ENCODE data around the gene GPR143.
"Not testable (repeated sequence)": the region's sequence is repeated elsewhere in the genome, so short reads cannot be mapped to it uniquely, and the experiment has no call there.

GPR143 gene

DNA sequence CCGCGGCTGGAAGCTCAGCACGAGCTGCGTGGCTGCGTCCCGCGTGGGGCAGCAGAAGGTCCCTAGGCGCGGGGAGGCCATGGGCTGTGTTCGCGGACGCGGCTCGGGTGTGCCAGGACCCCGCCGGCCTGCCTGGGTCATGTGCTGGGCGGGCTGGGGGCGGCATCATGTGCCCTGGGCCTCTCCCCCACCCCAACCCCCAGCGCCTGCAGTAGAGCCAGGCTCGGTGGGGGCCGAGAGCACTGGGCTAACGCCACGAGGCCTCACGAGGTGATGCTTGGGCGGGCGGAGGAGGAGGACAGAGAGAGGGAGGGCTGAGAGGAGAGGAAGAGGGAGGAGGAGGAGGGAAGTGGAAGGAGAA lies at the start of gene GPR143:
TSS of gene GPR143 (minus strand) at position 111 of the 361 bp plus-strand sequence. CDS start at position 81, 30 bp downstream.
- DNase-seq: peak in 12 of 56 donors; percentile 0 to 41 (median 4)

DNA sequence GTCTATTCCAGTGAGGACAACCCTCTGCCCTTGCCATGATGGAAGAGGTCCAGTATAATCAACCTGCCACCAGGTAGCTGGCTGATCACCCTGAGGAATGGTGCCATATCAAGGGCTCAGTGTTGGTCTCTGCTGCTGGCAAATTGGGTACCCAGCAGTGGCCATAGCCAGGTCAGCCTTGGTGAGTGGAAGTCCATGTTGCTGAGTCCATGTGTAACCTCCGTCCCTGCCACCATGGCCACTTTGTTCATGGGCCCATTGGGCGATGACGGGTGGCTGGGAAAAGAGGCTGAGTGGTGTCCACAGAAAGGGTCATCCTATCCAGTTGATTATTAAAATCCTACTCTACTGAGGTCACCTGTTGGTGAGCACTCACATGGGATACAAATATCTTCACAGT lies 45.4 kb upstream of the GPR143 start:
- not testable (repeated sequence) for DNase-seq

DNA sequence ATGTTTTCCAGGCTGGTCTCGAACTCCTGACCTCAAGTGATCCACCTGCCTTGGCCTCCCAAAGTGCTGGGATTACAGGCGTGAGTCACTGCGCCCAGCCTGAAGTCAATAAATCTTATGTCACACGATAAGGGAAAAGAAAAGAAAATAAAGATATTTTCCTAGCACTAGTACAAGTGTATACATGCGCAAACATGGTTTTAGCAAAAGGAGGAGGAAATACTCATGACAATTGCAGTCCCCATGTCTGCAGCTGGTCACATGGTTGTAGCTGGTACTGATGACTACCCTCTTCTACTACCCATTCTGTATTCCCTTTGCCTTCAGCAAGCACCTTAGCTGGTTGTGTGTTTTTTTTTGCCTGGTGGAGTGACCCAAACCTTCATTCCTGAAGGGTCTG lies 44.2 kb upstream of the GPR143 start:
- not testable (repeated sequence) for DNase-seq

DNA sequence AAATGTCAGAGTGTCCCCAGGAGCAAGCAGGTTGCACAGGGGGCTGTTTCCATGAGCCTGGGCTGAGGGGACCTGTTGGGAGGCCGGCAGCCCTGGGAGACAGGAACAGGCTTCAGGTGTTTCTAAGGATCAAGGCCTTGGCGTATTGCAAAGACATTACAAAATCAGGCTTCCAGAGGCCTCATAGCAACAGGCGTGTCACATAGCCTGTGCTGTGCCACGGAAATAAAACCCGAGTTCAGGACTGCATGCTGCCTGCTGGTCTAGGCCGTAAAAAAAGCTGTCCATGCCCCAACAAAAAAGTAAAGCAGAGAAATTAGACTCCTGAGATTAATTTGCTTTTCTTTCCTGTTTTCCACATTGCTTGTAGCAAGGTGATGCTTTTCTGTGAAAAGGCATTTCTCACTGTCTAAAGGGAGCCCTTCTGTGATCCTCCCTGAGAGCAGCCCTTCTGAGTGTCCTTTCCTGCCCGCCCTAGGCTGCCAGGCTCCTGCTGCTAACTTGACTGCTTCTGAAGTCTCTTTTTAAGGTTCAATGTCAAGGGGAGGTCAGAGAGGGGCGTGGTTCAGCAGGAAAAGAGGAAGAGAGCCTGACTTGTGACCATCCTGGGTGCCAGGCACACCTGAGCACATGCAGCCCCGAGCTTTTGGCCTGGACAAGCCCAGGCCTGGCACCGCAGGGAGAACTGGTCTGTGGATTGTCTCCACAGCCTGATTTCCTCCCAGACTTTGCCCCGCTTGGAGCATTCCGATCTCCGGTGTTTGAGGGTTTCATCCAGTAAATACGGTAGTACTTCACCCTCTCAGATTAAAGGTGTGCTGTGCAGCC lies 41.9 kb upstream of the GPR143 start:
- DNase-seq: no peak

DNA sequence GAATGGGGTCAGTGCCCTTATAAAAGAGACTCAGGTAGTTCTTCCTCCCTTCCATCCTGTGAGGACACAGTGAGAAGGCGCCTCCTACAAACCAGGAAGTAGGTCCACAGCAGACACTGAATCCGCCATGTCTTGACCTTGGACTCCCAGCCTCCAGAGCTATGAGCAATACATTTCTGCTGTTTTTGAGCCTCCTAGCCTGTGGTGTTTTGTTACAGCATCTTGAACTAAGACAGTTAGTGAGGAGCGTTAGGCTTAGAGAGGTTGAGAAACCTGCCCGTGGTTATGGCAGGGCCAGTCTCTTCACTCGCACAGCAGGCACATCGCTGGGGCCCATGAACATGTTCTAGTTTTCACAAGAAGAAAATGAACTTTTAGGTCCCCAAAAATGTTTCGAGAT lies 40.3 kb upstream of the GPR143 start:
- no peak for DNase-seq

DNA sequence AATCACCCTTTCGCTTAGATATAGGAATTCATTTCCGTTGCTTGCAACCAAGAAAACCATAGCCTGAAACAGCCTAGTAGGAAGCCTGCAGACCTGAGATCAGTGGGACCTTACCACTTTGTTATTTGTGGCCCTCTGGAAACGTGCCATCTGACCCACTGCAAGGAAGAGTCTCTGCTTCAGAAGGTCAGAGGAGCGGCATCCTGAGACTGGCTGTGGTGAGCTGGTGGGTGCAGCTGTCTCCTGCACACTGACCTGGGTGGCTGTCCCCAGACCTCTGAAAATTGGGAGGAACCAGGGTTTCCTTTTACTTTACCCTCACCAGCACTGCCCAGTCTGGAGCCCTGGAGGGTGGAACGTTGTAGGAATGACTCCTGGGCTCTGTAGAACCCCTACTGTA lies 38.8 kb upstream of the GPR143 start:
- no peak for DNase-seq

DNA sequence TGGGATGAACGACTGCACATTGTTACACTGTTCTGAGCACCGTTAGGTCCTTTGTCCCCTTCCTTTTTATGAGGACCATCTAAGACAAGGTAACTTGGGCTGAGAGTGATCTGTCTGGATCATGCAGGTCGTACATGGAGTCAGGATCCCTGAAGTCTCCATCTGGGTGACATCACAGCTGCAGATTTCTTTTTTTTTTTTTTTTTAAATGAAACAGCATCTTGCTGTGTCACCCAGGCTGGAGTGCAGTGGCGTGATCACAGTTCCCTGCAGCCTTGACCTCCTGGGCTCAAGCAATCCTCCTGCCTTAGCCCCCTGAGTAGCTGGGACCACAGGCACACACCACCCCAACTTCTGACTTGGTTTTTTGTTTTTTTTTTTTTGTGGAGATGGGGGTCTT lies 37.1 kb upstream of the GPR143 start:
- DNase-seq: no peak

DNA sequence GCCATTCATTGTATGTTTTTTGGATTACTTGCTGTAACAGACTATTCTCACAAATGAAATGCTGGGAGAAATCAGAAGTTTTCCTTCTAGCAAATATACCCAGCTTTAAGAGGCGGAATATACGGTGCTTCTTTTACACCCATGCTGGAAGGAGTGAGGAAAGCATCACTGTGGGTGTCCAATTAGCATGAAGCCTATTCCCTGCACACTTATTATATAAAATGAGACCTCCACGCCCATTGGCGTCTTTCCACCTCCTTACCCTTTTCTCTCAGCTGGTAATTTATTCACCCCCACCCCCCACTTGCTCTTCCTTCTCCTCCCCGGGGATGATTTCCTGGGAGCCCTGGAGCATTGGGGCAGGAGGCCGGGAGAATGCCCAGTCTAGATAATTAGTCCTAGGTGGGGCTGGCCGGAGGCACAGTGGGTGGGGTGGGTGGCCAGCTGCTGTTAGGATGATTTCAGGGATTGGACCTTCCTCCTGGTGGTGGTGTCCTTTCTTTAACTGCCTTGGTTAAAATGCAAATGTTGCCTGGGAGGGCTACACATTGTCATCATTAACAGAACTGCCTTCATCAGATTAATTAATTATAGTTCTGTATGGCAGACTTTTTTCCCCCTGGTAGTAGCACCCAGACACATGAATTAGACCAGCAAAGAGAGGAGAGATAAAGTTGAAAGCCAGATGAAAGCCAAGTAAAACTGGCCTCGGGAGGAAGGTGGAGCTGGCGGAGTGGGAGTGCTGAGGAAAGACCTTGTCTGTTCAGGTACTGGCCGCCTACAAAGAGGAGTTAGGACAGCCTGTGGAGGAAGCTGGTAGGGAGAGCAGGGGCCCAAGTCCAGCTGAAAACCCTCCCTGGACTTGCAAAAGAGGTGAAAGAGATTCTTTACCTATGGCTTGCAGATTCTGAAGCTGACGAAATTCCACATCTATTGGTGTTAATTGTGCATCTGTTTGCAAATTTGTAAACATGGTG lies 32.0 kb upstream of the GPR143 start:
- DNase-seq: no peak

DNA sequence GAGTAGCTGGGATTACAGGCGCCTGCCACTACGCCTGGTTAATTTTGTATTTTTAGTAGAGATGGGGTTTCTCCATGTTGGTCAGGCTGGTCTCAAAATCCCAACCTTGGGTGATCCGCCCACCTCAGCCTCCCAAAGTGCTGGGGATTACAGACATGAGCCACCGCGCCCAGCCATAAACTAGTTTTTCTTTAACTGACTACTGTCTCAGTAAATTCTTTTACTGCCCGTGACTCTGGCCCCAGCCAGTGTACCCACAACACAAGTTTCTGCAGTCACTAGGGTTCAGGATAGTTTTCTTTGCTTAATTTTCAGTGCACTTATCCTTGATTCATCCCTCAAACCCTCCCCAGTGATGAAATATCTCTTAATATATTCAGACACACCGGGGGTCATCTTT lies 28.8 kb upstream of the GPR143 start:
- DNase-seq: no peak

DNA sequence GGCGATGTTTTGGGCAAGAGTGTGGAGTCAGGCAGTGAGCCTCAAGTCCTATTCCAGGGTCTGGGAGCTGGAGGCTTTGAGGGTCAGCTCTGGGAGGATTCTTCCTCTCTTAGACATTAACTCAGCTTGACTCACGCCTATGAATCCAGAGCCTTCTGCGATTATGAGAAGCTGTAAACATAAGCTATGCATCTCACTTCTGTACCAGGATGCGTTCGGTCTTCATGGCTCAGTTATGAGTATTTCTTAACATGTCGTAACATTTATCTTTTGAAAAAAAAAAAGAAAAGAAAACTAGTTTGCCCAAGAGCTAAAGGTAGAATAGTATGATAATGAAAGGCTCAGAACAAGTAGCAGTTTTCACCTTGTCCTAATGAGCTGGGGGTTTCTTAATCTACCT lies 25.2 kb upstream of the GPR143 start:
- no peak for DNase-seq

DNA sequence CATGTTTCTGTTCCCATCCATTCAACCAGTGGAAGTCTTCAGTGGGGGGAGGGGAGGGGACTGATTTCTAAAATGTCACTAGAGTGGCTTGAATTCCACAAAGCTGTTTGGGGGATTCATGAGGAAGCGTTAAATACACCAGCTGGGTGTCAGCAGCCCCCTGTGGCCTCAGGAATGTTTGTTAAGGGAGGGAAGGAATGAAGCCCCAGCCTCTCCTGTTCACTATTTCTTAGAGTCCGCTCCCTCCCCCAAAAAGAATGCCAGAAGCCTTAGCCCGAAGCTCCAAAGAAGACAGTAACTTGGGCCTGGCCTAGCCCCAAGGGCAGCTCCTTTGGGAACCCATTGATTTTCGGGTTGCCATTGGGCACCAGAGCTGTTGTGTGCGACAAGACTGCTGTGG lies 23.9 kb upstream of the GPR143 start:
- DNase-seq: no peak

DNA sequence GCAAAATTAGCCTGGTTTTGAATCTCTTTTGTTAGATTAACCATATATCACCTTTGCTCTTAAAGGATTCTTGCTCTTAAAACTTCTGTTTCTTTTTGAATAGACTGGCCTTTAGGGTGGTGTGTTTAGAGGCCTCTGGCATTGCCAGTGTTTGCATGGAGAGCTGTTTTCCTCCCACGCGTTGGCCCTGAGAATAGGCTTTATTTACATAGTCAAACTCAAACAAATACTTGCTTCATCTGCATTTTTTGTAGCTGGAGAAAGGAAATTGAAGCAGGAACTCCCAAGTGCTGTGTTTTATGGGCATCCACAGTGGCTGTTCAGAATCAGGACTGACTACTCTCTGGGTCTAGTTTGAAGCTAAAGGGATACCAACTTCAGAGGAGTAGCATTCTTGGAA lies 23.3 kb upstream of the GPR143 start:
- DNase-seq: no peak

DNA sequence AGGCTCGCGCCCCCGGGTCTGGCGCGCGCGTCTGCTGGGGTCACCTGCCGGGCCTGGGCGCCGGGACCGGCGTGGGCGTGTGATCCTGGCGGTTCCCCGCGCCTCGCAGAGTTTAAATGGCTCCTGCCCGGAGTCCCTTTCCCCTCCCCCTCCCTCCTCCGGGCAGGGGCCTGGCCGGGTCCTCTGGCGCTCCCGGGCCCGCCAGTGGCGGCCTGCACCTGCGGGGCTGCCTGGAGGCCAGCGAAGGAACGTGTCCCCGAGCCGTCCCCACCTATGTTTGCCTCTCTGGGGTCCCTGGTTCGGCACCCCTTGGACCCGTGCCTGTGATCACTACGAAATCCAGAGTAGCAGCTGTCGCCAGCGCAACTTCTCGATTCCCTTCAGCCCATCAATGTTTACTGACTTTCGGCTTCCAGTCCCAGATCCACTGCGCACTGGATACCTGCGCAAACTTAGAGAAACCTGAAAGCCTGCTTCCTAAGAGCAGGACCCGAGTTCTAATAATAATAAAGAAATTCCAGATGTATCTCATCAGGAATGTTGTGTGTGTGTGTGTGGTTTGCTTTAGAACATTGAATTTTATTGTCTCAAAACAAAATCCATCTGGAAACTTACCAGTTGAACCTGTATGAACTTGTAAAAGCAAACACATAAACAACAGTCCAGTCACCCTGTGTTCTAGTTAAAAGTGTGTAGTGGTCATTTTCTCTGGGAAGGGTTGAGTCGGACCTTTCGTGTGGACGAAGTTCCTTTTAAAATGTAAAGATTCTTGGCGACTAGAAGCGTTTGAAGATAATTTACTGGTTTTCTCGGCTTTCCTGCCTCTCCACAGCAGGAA lies 21.4 kb upstream of the GPR143 start:
- no peak for DNase-seq

DNA sequence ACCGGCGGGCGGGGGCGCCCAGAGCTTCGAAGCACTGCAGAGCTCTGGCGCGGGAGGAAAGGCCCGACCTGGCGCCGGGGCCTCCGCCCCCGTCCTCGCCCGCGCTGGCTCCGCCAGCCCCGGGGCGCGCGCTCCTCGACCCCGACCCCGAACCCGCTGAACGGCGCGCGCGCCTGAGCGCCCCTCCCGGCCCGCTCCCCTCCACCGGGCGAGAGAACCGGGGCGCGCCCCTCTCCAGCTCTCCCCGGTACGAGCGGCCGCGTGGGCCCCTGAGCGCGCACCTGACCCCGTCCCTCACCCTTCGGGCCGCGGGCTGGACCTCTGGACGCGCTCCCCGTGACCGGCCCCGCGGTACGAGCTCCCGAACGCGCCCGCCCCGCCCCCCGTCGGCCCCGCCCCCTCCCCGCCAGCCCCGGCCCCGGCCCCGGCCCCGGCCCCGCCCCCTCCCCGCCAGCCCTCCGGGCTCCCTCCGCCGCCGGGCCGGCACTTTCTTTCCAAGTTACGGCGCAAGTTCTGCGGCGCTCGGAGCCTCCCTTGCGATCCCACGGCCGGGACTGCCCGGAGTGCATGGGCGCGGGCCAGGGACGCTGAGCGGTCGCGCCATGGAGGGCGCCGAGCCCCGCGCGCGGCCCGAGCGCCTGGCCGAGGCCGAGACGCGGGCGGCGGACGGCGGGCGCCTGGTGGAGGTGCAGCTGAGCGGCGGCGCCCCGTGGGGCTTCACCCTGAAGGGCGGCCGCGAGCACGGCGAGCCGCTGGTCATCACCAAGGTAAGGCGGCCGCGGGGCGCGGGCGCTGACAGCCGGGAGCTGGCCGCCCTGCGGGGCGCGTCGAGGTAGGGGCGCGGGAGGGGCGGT lies 20.5 kb upstream of the GPR143 start, which contains the start of gene SHROOM2:
TSS of gene SHROOM2 (plus strand) at position 486 of the 854 bp plus-strand sequence. CDS start at position 603, 117 bp downstream.
- peak in 6 of 56 donors; percentile 0 to 32 (median 4) for DNase-seq

DNA sequence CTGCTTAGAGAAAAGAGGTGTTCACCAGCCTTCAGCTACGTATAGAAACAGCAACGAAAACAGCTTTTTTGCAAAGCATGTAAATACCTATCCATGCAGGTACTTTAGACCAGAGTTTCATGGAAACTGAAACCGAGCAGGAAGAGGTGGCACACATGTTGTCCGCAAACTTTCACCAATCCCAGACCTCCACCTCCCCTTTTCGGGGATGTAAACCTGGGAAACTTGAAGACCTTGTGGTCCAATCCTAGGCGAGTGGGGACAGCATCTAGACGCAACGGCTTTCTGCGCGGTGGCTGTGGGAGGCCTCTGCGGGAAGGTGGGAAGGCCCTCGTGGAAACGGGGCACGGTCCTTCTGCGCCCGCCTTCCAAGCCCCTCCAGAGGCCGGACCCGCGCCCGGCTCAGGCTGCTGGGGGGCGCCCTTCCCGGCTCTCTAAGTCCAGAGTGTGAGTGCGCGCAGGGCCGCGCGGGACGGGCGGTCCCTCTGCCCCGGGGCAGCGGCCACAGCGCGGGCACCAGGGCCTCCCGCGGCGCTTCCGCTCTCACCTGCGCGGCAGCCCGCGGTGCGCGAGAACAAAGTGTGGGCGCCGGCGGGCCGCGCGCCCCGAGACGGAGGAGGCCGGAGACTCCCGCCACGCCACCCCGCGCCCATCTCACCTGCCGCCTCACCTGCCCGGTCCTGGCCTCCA lies 19.8 kb upstream of the GPR143 start:
- DNase-seq: no peak

DNA sequence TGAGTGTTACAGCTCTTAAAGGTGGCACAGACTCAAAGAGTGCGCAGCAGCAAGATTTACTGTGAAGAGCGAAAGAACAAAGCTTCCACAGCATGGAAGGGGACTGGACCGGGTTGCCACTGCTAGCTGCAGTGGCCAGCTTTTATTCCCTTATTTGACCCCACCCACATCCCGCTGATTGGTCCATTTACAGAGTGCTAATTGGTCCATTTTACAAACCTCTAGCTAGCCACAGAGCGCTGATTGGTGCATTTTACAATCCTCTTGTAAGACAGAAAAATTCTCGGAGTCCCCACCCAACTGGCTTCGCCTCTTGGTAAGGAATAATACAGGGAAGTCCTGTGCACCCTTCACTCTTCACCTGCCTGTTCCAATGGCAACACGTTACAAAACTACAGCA lies 18.7 kb upstream of the GPR143 start:
- DNase-seq: no peak

DNA sequence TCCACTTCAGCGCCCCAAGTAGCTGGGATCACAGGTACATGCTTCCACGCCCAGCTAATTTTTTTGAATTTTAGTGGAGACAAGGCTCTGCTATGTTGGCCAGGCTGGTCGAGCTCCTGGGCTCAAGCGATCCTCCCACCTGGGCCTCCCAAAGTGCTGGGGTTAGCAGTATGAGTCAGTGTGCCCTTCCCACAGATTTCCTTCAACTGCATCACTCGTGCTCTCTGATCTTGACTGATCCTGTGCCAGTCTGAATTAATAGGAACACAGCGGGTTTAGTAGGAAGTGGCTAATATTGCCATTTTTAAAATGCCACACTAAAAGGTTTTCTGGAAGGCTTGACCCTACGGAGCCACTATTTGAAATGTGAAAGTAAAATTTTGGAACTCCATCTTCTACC lies 16.3 kb upstream of the GPR143 start:
- no peak for DNase-seq

DNA sequence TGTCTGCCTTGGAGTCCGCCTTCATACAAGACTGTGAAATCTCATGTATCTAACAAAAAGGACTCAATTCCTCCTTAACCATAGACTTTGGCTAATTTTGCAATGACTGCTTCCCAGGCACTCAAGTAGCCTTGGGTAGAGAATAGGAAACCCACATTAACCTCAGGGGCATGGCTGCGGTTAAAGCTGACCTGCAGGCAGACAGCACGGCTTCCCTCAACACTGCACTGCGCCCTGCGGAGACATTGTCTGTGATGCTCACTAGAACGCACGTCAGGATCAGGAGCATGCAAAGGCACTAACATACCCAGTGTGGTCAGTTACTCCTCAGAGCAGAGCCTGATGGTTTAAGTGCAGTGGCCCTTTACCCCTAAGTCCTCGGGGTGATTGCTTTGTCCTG lies 10.3 kb upstream of the GPR143 start:
- DNase-seq: no peak

DNA sequence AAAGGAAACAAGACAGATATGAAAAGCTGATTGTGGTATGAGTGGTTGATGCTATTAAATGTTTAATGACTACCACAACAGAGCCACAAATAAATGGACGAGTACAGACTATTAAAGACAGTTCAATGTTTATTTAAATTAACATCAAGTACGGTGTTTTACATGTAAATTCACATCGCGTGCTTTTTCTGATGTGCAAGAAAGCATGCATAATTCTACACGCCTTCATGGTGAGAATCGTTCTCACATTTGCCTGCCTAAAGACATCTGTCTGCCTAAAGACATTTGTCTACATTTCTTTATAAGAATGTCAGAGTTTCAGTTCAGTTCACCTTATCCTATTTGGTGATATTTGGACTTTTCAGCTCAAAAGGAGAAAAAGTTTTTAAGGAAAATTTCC lies 7.3 kb upstream of the GPR143 start:
- DNase-seq: no peak

DNA sequence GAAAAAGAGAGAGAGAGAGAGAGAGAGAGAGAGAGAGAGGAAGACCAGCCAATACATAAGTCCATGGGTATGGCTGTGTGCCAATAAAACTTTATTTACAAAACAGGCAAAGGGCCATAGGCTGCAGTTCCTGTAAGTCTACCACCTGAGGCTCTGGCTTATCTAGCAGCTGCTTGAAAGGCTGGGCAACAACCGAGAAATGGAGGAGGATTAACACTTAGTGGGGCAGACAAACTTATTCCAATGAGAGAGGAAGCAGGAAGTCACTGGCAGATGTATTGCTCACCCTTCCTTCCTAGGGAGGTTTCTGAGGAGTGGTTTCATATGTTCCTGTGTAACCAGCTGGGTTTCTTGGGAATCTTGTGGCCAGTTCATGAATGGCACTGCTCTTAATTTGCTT lies 4.7 kb upstream of the GPR143 start:
- DNase-seq: no peak

Data from nucleus accumbens (tissue), 56 donors.